BE2C (cell line): ENCODE results near the gene ART5. TPM values are rescaled to one million over a fixed set of nuclear protein-coding genes. Genes with fewer than 3 reads are reported as not detected.
A peak's percentile ranks its signal among the peaks of the same experiment; 100 is the strongest.

Source experiments
- DNase-seq: peaks from one replicate; pipeline ENCODE4 v3.0.0-alpha.2; 2020
- H3K27me3 ChIP-seq: fragments of 250-450 bp; sonication (Bioruptor Pico); 2 replicates; pipeline ENCODE4 v1.5.1; 2020; ENCODE audit warnings: mild to moderate bottlenecking
- H3K36me3 ChIP-seq: fragments of 250-450 bp; sonication (Bioruptor Pico); 2 replicates; pipeline ENCODE4 v1.5.1; 2020; ENCODE audit warnings: mild to moderate bottlenecking
- H3K4me1 ChIP-seq: fragments of 250-450 bp; sonication (Bioruptor Pico); 2 replicates; pipeline ENCODE4 v1.5.1; 2020
- H3K4me3 ChIP-seq: 2 replicates; pipeline ENCODE4 v1.5.1; 2011; ENCODE audit warnings: low read depth, low read length
- H3K9me3 ChIP-seq: fragments of 250-450 bp; sonication (Bioruptor Pico); 2 replicates; pipeline ENCODE4 v1.5.1; 2020
- CTCF ChIP-seq: IDR thresholded peaks from 2 replicates; pipeline ENCODE4 v1.5.1; 2012; ENCODE audit warnings: mild to moderate bottlenecking, low read depth, low read length
- polyA plus RNA-seq: library from polyadenylated mRNA; unstranded; fragments of >200 nt; gene quantifications from one replicate; pipeline ENCODE4 v1.2.1, GENCODE V29; 2012; ENCODE audit warnings: low read depth, missing spikeins; ENCODE audit not compliant: insufficient read length, insufficient read depth

ART5 gene
- not detected for polyA plus RNA-seq

- H3K36me3 ChIP-seq, result no peaks in the 10 kb centered on the region
- H3K4me3 ChIP-seq, result peak within 1 kb of the TSS; percentile 37
- TF ChIP-seq CTCF, result no peak
- H3K4me1 ChIP-seq, result no peaks in the 10 kb centered on the region
- H3K27me3 ChIP-seq, result no peaks in the 10 kb centered on the region; the same call in 1 of the 2 replicates
- no peaks in the 10 kb centered on the region for H3K9me3 ChIP-seq
- DNase-seq, result no peak
These were observed at the start of gene ART5 for GRCh38 chr11:3641701-3642070. ART5 (minus strand) TSS chr11:3641992; CDS start chr11:3641862, 130 bp downstream.

GRCh38 chr11:3686751-3687150 lies 45.0 kb upstream of the ART5 start:
- TF ChIP-seq CTCF, result no peak

GRCh38 chr11:3685923-3686322 lies 44.1 kb upstream of the ART5 start:
- Histone ChIP-seq H3K36me3 (peaks cover 29% of the 10 kb centered on the region), H3K4me1 (no peaks in the 10 kb centered on the region), H3K9me3 (no peaks in the 10 kb centered on the region), H3K4me3 (no peak overlapping the region), H3K27me3 (no peaks in the 10 kb centered on the region)
- DNase-seq, result no peak
- no peak for TF ChIP-seq CTCF

More at GRCh38 chr11:3686751-3687150, 45.0 kb upstream of the ART5 start:
- DNase-seq, result no peak
- H3K9me3 ChIP-seq, result no peaks in the 10 kb centered on the region
- H3K4me1 ChIP-seq, result no peaks in the 10 kb centered on the region
- H3K4me3 ChIP-seq, result no peak overlapping the region
- peaks cover 26% of the 10 kb centered on the region for H3K36me3 ChIP-seq
- no peaks in the 10 kb centered on the region for H3K27me3 ChIP-seq

- Histone ChIP-seq H3K4me1 (no peaks in the 10 kb centered on the region), H3K9me3 (no peaks in the 10 kb centered on the region), H3K36me3 (peaks cover 34% of the 10 kb centered on the region), H3K4me3 (no peak overlapping the region), H3K27me3 (no peaks in the 10 kb centered on the region)
- no peak for TF ChIP-seq CTCF
- DNase-seq, result no peak
These were observed 43.0 kb upstream of the ART5 start for GRCh38 chr11:3684819-3685172.

GRCh38 chr11:3684129-3684818 lies 42.5 kb upstream of the ART5 start:
- TF ChIP-seq CTCF, result no peak
- no peaks in the 10 kb centered on the region for H3K27me3 ChIP-seq
- no peak for DNase-seq
- H3K4me1 ChIP-seq, result no peaks in the 10 kb centered on the region
- H3K9me3 ChIP-seq, result no peaks in the 10 kb centered on the region
- peaks cover 38% of the 10 kb centered on the region for H3K36me3 ChIP-seq
- no peak overlapping the region for H3K4me3 ChIP-seq

GRCh38 chr11:3683039-3683438 lies 41.2 kb upstream of the ART5 start:
- Histone ChIP-seq H3K4me3 (no peak overlapping the region), H3K9me3 (no peaks in the 10 kb centered on the region), H3K27me3 (no peaks in the 10 kb centered on the region), H3K36me3 (peaks cover 38% of the 10 kb centered on the region), H3K4me1 (no peaks in the 10 kb centered on the region)
- DNase-seq, result no peak
- TF ChIP-seq CTCF, result no peak
